Measurements from ENCODE around the gene INTS11.

INTS11 gene

DNA sequence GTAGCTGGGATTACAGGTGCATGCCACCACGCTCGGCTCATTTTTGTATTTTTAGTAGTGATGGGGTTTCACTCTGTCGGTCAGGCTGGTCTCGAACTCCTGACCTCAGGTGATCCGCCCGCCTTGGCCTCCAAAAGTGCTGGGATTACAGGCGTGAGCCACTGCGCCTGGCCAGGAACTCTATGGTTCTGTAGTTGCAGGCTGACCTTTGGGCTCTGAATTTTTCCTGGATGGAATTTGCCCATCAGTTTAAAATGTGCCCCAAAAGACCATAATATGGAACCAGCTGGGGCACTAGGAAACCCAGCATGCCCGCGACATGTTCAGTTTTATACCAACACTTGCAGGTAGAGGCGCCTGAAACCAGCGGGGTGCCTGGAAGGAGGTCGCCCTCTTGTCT, 45.8 kb downstream of the INTS11 start:
- Histone ChIP-seq H3K9ac (ENCODE audit: low read length) (no peak overlapping the region), H3K4me1 (ENCODE audit: control insufficient read depth, low read depth, low read length) (peaks cover 2% of the 10 kb centered on the region), H3K4me3 (ENCODE audit: low read length) (no peak overlapping the region), H3K27me3 (ENCODE audit: control insufficient read depth, insufficient read depth, low read length) (no peaks in the 10 kb centered on the region), H3K9me3 (ENCODE audit: control insufficient read depth, low read depth, low read length) (no peaks in the 10 kb centered on the region), H3K36me3 (ENCODE audit: control insufficient read depth, low read depth, low read length) (no peaks in the 10 kb centered on the region), H3K27ac (ENCODE audit: low read length) (no peak overlapping the region)

- Histone ChIP-seq H3K9me3 (ENCODE audit: control insufficient read depth, low read depth, low read length) (no peaks in the 10 kb centered on the region), H3K4me3 (ENCODE audit: low read length) (no peak overlapping the region), H3K36me3 (ENCODE audit: control insufficient read depth, low read depth, low read length) (peaks cover 5% of the 10 kb centered on the region), H3K9ac (ENCODE audit: low read length) (no peak overlapping the region), H3K27ac (ENCODE audit: low read length) (no peak overlapping the region), H3K27me3 (ENCODE audit: control insufficient read depth, insufficient read depth, low read length) (no peaks in the 10 kb centered on the region), H3K4me1 (ENCODE audit: control insufficient read depth, low read depth, low read length) (peaks cover 2% of the 10 kb centered on the region)
Measured at GRCh38 chr1:1275836-1276235, 48.6 kb downstream of the INTS11 start.

DNA sequence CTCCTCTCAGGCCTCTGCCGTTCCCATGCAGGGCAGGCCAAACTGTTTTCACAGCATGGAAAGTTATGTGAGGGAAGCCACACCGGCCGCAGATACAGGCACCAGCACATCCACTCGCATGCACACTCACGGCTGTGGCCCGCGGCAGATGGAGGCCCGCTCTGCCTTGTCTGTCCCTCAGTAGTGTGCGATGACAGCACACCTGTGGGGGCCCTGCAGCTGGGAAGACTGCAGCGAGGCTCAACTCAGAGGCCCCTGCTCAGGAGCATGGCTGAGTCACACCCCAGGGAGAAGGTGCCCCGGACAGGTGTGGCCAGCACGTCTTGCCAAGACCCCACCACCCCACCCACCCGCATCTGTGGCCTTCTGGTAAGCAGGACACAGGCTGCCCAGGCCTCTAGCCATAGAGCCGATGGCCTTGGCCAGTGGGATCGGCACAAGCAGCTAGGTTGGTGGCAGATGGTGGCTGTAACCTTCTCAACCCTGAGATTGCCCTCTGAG, 49.5 kb downstream of the INTS11 start:
- Histone ChIP-seq H3K27me3 (ENCODE audit: control insufficient read depth, insufficient read depth, low read length) (no peaks in the 10 kb centered on the region), H3K4me1 (ENCODE audit: control insufficient read depth, low read depth, low read length) (peaks cover 2% of the 10 kb centered on the region), H3K9me3 (ENCODE audit: control insufficient read depth, low read depth, low read length) (no peaks in the 10 kb centered on the region), H3K36me3 (ENCODE audit: control insufficient read depth, low read depth, low read length) (peaks cover 5% of the 10 kb centered on the region), H3K4me3 (ENCODE audit: low read length) (no peak overlapping the region), H3K9ac (ENCODE audit: low read length) (no peak overlapping the region), H3K27ac (ENCODE audit: low read length) (no peak overlapping the region)

- Histone ChIP-seq H3K9ac (ENCODE audit: low read length) (peak overlapping the region; percentile 22), H3K9me3 (ENCODE audit: control insufficient read depth, low read depth, low read length) (no peaks in the 10 kb centered on the region), H3K27me3 (ENCODE audit: control insufficient read depth, insufficient read depth, low read length) (no peaks in the 10 kb centered on the region), H3K4me1 (ENCODE audit: control insufficient read depth, low read depth, low read length) (peaks cover 2% of the 10 kb centered on the region), H3K36me3 (ENCODE audit: control insufficient read depth, low read depth, low read length) (peaks cover 5% of the 10 kb centered on the region), H3K27ac (ENCODE audit: low read length) (no peak overlapping the region), H3K4me3 (ENCODE audit: low read length) (peak overlapping the region; percentile 60)
Measured at GRCh38 chr1:1274299-1274930, 50.0 kb downstream of the INTS11 start.

DNA sequence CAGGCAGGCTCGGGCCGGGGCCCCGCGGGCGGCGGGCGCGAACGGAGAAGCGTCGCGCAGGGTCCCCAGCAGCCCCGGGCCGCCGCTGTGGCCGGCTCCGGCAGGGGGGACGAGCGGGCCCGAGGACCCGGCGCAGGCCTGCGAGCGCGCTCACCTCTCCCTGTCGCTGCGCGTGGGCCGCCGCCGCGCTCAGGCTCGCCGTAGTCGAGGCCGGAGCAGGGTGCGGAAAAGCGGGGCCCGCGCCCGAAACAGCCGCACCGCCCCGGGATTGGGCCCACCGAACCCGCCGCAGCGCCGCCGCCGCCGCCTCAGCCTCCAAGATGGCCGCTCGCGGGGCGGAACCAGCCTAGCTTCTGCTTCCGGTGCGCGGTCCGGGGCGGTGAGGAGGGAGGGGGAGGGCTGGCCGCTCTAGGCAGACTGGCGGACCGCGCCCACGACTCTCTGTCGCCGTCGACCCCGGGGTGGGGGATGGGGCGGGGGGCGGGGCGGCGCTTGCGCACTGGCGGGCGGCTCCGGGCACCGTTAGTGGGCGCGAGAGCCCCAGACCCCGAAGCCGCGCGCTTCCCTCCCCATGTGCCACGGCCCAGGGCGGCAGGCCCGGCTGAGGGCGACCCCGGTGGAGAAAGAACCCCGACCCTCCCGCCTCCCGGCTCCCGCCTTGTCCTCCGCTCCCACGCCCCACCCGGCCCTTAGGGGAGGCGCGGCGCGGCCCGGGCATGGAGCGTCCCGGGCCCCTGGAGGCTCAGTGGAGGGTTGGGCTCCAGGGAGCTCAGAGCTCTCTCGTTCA, 50.8 kb downstream of the INTS11 start, which contains the start of gene UBE2J2:
TSS of gene UBE2J2 (minus strand) at position 343 of the 787 bp plus-strand sequence. CDS start 5,862 bp downstream, outside the sequence.
- Histone ChIP-seq H3K4me3 (ENCODE audit: low read length) (peak within 1 kb of the TSS; percentile 78), H3K27ac (ENCODE audit: low read length) (no peak within 1 kb of the TSS), H3K9me3 (ENCODE audit: control insufficient read depth, low read depth, low read length) (no peaks in the 10 kb centered on the region), H3K9ac (ENCODE audit: low read length) (peak within 1 kb of the TSS; percentile 61), H3K4me1 (ENCODE audit: control insufficient read depth, low read depth, low read length) (peaks cover 2% of the 10 kb centered on the region), H3K27me3 (ENCODE audit: control insufficient read depth, insufficient read depth, low read length) (no peaks in the 10 kb centered on the region), H3K36me3 (ENCODE audit: control insufficient read depth, low read depth, low read length) (peaks cover 5% of the 10 kb centered on the region)

- Histone ChIP-seq H3K27me3 (ENCODE audit: control insufficient read depth, insufficient read depth, low read length) (no peaks in the 10 kb centered on the region), H3K27ac (ENCODE audit: low read length) (no peak overlapping the region), H3K9ac (ENCODE audit: low read length) (peak overlapping the region; percentile 61), H3K4me1 (ENCODE audit: control insufficient read depth, low read depth, low read length) (peaks cover 2% of the 10 kb centered on the region), H3K4me3 (ENCODE audit: low read length) (peak overlapping the region; percentile 78), H3K9me3 (ENCODE audit: control insufficient read depth, low read depth, low read length) (no peaks in the 10 kb centered on the region), H3K36me3 (ENCODE audit: control insufficient read depth, low read depth, low read length) (peaks cover 6% of the 10 kb centered on the region)
Measured at GRCh38 chr1:1273209-1273511, 51.3 kb downstream of the INTS11 start.

GRCh38 chr1:1272341-1273208, 51.9 kb downstream of the INTS11 start:
- no peak overlapping the region for H3K27ac ChIP-seq (ENCODE audit: low read length)
- peaks cover 2% of the 10 kb centered on the region for H3K4me1 ChIP-seq (ENCODE audit: control insufficient read depth, low read depth, low read length)

DNA sequence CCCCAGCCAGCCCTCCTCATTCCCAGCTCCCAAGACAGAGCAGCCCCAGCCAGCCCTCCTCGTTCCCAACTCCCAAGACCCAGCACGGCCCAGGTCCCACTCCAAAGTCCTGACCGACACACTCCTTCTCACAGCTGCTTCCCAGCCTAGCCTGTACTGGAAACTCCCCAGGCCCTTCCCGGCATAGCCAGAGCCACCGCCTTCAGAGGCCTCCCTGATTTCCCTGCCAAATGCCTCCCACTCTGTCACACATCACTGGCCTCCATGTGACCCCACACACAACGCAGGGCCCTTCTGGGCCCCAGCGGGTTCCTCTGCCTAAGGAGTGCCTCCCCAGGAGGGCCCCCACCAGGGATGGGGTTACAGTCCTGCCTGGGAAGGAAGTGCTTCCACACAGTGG, 53.6 kb downstream of the INTS11 start:
- H3K27ac ChIP-seq (ENCODE audit: low read length) = no peak overlapping the region
- H3K4me1 ChIP-seq (ENCODE audit: control insufficient read depth, low read depth, low read length) = peaks cover 2% of the 10 kb centered on the region
- peaks cover 18% of the 10 kb centered on the region for H3K36me3 ChIP-seq (ENCODE audit: control insufficient read depth, low read depth, low read length)
- no peaks in the 10 kb centered on the region for H3K27me3 ChIP-seq (ENCODE audit: control insufficient read depth, insufficient read depth, low read length)
- no peak overlapping the region for H3K4me3 ChIP-seq (ENCODE audit: low read length)
- H3K9me3 ChIP-seq (ENCODE audit: control insufficient read depth, low read depth, low read length) = no peaks in the 10 kb centered on the region
- H3K9ac ChIP-seq (ENCODE audit: low read length) = no peak overlapping the region

More at GRCh38 chr1:1272341-1273208, 51.9 kb downstream of the INTS11 start:
- peaks cover 10% of the 10 kb centered on the region for H3K36me3 ChIP-seq (ENCODE audit: control insufficient read depth, low read depth, low read length)
- H3K9me3 ChIP-seq (ENCODE audit: control insufficient read depth, low read depth, low read length) = no peaks in the 10 kb centered on the region
- H3K4me3 ChIP-seq (ENCODE audit: low read length) = peak overlapping the region; percentile 78
- H3K9ac ChIP-seq (ENCODE audit: low read length) = peak overlapping the region; percentile 61
- no peaks in the 10 kb centered on the region for H3K27me3 ChIP-seq (ENCODE audit: control insufficient read depth, insufficient read depth, low read length)

GRCh38 chr1:1268284-1268682, 56.2 kb downstream of the INTS11 start:
- Histone ChIP-seq H3K4me3 (ENCODE audit: low read length) (no peak overlapping the region), H3K4me1 (ENCODE audit: control insufficient read depth, low read depth, low read length) (no peaks in the 10 kb centered on the region), H3K9me3 (ENCODE audit: control insufficient read depth, low read depth, low read length) (no peaks in the 10 kb centered on the region), H3K27ac (ENCODE audit: low read length) (no peak overlapping the region), H3K9ac (ENCODE audit: low read length) (no peak overlapping the region), H3K27me3 (ENCODE audit: control insufficient read depth, insufficient read depth, low read length) (no peaks in the 10 kb centered on the region), H3K36me3 (ENCODE audit: control insufficient read depth, low read depth, low read length) (peaks cover 31% of the 10 kb centered on the region)

GRCh38 chr1:1267488-1268283, 56.8 kb downstream of the INTS11 start:
- Histone ChIP-seq H3K4me3 (ENCODE audit: low read length) (no peak overlapping the region), H3K4me1 (ENCODE audit: control insufficient read depth, low read depth, low read length) (no peaks in the 10 kb centered on the region), H3K36me3 (ENCODE audit: control insufficient read depth, low read depth, low read length) (peaks cover 37% of the 10 kb centered on the region), H3K27ac (ENCODE audit: low read length) (no peak overlapping the region), H3K9me3 (ENCODE audit: control insufficient read depth, low read depth, low read length) (no peaks in the 10 kb centered on the region), H3K9ac (ENCODE audit: low read length) (no peak overlapping the region), H3K27me3 (ENCODE audit: control insufficient read depth, insufficient read depth, low read length) (no peaks in the 10 kb centered on the region)

- Histone ChIP-seq H3K9me3 (ENCODE audit: control insufficient read depth, low read depth, low read length) (no peaks in the 10 kb centered on the region), H3K4me3 (ENCODE audit: low read length) (no peak overlapping the region), H3K27ac (ENCODE audit: low read length) (no peak overlapping the region), H3K9ac (ENCODE audit: low read length) (no peak overlapping the region), H3K36me3 (ENCODE audit: control insufficient read depth, low read depth, low read length) (peaks cover 42% of the 10 kb centered on the region), H3K4me1 (ENCODE audit: control insufficient read depth, low read depth, low read length) (no peaks in the 10 kb centered on the region), H3K27me3 (ENCODE audit: control insufficient read depth, insufficient read depth, low read length) (no peaks in the 10 kb centered on the region)
Measured at GRCh38 chr1:1264868-1265272, 59.6 kb downstream of the INTS11 start.

All from iPS-18a (cell line).